ENCODE results near the gene PAX2.

DNA sequence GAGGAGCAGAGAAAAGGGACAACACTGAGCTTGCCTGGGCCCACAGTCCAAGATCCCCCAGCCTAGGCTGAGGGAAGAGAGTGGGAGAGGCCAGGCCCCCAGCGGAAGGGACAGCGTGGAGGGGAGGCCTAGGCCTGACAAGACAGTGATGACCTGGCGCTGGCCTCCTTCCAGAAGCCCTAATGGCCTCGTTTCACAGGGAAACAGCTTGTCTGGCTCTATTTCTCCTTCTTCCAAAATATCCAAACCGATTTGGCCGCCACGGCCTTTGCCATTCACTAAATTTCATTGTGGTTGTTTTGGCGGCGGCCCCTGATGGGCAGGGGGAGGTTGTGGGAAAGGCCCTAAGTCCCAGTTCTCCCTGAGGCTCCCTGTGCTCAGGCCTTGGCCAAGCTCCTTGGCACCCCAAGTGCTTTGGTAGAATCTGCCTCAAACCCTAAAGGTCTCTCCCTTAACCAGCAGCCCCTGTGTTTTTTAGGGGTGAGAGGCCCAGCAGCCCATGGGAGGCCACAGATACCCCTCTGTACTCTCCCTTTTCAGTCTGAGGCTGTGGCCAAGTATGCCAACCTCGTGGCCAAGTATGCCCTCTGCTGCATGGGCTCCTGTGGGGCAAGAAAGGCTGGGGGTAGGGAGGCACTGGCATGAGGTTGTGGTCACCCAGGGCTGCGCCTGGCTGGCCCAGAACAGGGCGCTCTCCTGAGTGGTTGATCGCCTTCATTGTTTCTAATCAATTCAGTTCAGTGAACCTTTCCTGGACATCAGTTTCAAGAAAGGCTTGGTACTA, 37.3 kb downstream of the PAX2 start:
- TF ChIP-seq ZFP1 (CRISPR knock-in tag; IDR thresholded peaks at IDR 0.05): no peak
- TF ChIP-seq RFX5 (IDR thresholded peaks at IDR 0.05; ENCODE audit: low read depth, low read length): no peak
- TF ChIP-seq MYC (CRISPR knock-in tag; IDR thresholded peaks at IDR 0.05; ENCODE audit: borderline replicate concordance): no peak
- no peak for TF ChIP-seq POLR2AphosphoS2 (IDR thresholded peaks at IDR 0.05; ENCODE audit: low read depth, low read length)
- no peak for TF ChIP-seq CTCF (CRISPR knock-in tag; IDR thresholded peaks at IDR 0.05)
- TF ChIP-seq TCF12 (IDR thresholded peaks at IDR 0.05): no peak
- no peak for TF ChIP-seq TCF12 (CRISPR knock-in tag; IDR thresholded peaks at IDR 0.05)
- TF ChIP-seq MAF1 (CRISPR knock-in tag; IDR thresholded peaks at IDR 0.05; ENCODE audit: borderline replicate concordance): no peak
- no peak for TF ChIP-seq POLR2AphosphoS5 (IDR thresholded peaks at IDR 0.05; ENCODE audit: low read depth, low read length)
- TF ChIP-seq CBFB (CRISPR knock-in tag; IDR thresholded peaks at IDR 0.05): no peak
- TF ChIP-seq SP2 (CRISPR knock-in tag; IDR thresholded peaks at IDR 0.05): no peak

All from HepG2 (cell line).